H1 (cell line): Measurements from ENCODE around the gene BRD4. TPM values are rescaled to one million over a fixed set of nuclear protein-coding genes. Genes with fewer than 3 reads are reported as not detected.
A peak's percentile ranks its signal among the peaks of the same experiment; 100 is the strongest.

Experiments
- CTCF ChIA-PET: fragments of 300-600 bp; sonication (Branson Sonifier 250); formaldehyde crosslinking; loops from one replicate; lab custom pipeline; 2021; ENCODE audit not compliant: partially characterized antibody; lab: Charles Lee
- POLR2A ChIA-PET: fragments of 300-600 bp; sonication (Branson Sonifier 250); formaldehyde crosslinking; loops from one replicate; lab custom pipeline; 2021; ENCODE audit warnings: inconsistent platforms; ENCODE audit not compliant: partially characterized antibody; lab: Charles Lee
- DNase-seq, 2 experiments: peaks; one replicate each; pipeline versions ENCODE4 v3.0.0 to v3.0.0-alpha.2; 2010 to 2022; ENCODE audit warnings: low spot score in 2 of 2, low read depth in 1 of 2, mixed read lengths in 1 of 2
- FAIRE-seq: peaks from 2 replicates; lab custom pipeline; 2011; peaks lifted over from hg19 to GRCh38; lab: Jason Lieb, UNC
- H2AFZ ChIP-seq: 2 replicates; pipeline ENCODE4 v1.8.1; 2012; ENCODE audit warnings: low read length, inconsistent platforms
- H2AK5ac ChIP-seq: 2 replicates; pipeline ENCODE4 v1.6.1; 2013; ENCODE audit warnings: low read depth, low read length
- H2BK120ac ChIP-seq: replicated peaks from 2 replicates; pipeline ENCODE3; 2013; ENCODE audit warnings: low read depth, low read length, inconsistent platforms
- H2BK12ac ChIP-seq: 2 replicates; pipeline ENCODE4 v1.6.1; 2013; ENCODE audit warnings: low read depth, low read length
- H2BK15ac ChIP-seq: 2 replicates; pipeline ENCODE4 v1.6.1; 2013; ENCODE audit warnings: low read length
- H2BK20ac ChIP-seq: 2 replicates; pipeline ENCODE4 v1.6.1; 2013; ENCODE audit warnings: low read length
- H2BK5ac ChIP-seq: 2 replicates; pipeline ENCODE4 v1.6.1; 2013; ENCODE audit warnings: low read depth, low read length
- H3K14ac ChIP-seq: 2 replicates; pipeline ENCODE4 v1.6.1; 2013; ENCODE audit warnings: inconsistent platforms; ENCODE audit not compliant: insufficient read length
- H3K18ac ChIP-seq: 2 replicates; pipeline ENCODE4 v1.6.1; 2013; ENCODE audit warnings: low read length; ENCODE audit errors: extremely low read depth
- H3K23ac ChIP-seq: 2 replicates; pipeline ENCODE4 v1.6.1; 2013; ENCODE audit warnings: inconsistent platforms; ENCODE audit not compliant: insufficient read length
- H3K23me2 ChIP-seq: 2 replicates; pipeline ENCODE4 v1.6.1; 2013; ENCODE audit warnings: low read depth, low read length
- H3K27ac ChIP-seq: 2 replicates; pipeline ENCODE4 v1.6.1; 2011; ENCODE audit warnings: low read depth, low read length, inconsistent platforms
- H3K27me3 ChIP-seq, 4 experiments: replicated peaks in 1 of 4; 1 replicate in 1 of 4; 2 replicates in 3 of 4; pipeline versions ENCODE4 v1.6.1 to v1.8.1; 2011 to 2013; ENCODE audit warnings: low read length in 3 of 4, mild to moderate bottlenecking in 3 of 4, inconsistent platforms in 2 of 4, mixed read lengths in 2 of 4, moderate library complexity in 1 of 4; ENCODE audit not compliant: control insufficient read depth in 3 of 4, insufficient read depth in 3 of 4; ENCODE audit errors: extremely low read depth in 1 of 4
- H3K36me3 ChIP-seq, 4 experiments: 2 replicates each; pipeline versions ENCODE4 v1.6.1 to v1.8.1; 2011 to 2013; ENCODE audit warnings: mild to moderate bottlenecking in 4 of 4, low read length in 3 of 4, moderate library complexity in 2 of 4, control low read depth in 1 of 4, inconsistent platforms in 1 of 4; ENCODE audit not compliant: insufficient read depth in 4 of 4, control insufficient read depth in 2 of 4
- H3K4ac ChIP-seq: replicated peaks from 2 replicates; pipeline ENCODE3; 2013; ENCODE audit warnings: low read length, low read depth, mixed read lengths, inconsistent platforms; ENCODE audit not compliant: insufficient read length
- H3K4me1 ChIP-seq, 4 experiments: replicated peaks in 1 of 4; 1 replicate in 1 of 4; 2 replicates in 3 of 4; pipeline versions ENCODE4 v1.6.1 to v1.8.1; 2011 to 2013; ENCODE audit warnings: low read length in 3 of 4, inconsistent platforms in 2 of 4, mixed read lengths in 1 of 4; ENCODE audit not compliant: insufficient read depth in 4 of 4, control insufficient read depth in 3 of 4
- H3K4me2 ChIP-seq, 2 experiments: 2 replicates each; pipeline versions ENCODE4 v1.6.1 to v1.8.1; 2011 to 2013; ENCODE audit warnings: low read depth in 2 of 2, low read length in 2 of 2, control low read depth in 1 of 2, inconsistent platforms in 1 of 2, mild to moderate bottlenecking in 1 of 2; ENCODE audit not compliant: insufficient read depth in 1 of 2
- H3K4me3 ChIP-seq, 4 experiments: fragments of 200-600, 300-600 bp in 1 of 4; sonication (generic), shearing (Covaris generic), sonication (Bioruptor Twin) in 1 of 4; 2 replicates each; pipeline versions ENCODE4 v1.5.1 to v1.8.1; 2011 to 2016; ENCODE audit warnings: low read length in 4 of 4, low read depth in 3 of 4, control low read depth in 2 of 4, inconsistent platforms in 2 of 4, mild to moderate bottlenecking in 2 of 4, mixed read lengths in 1 of 4, moderate library complexity in 1 of 4; ENCODE audit not compliant: insufficient read depth in 2 of 4; ENCODE audit errors: extremely low read depth in 1 of 4
- H3K56ac ChIP-seq: replicated peaks from 2 replicates; pipeline ENCODE3; 2013; ENCODE audit warnings: low read depth, mild to moderate bottlenecking, mixed read lengths, low read length, inconsistent platforms; ENCODE audit not compliant: insufficient read length
- H3K79me1 ChIP-seq: 2 replicates; pipeline ENCODE4 v1.6.1; 2013; ENCODE audit warnings: low read depth, low read length, control low read depth
- H3K79me2 ChIP-seq, 2 experiments: 2 replicates each; pipeline versions ENCODE4 v1.6.1 to v1.8.1; 2012 to 2013; ENCODE audit warnings: low read length in 2 of 2, mild to moderate bottlenecking in 2 of 2, inconsistent platforms in 1 of 2; ENCODE audit not compliant: insufficient read depth in 2 of 2, control insufficient read depth in 1 of 2
- H3K9ac ChIP-seq, 4 experiments: replicated peaks in 1 of 4; 1 replicate in 1 of 4; 2 replicates in 3 of 4; pipeline versions ENCODE4 v1.6.1 to v1.8.1; 2011 to 2013; ENCODE audit warnings: low read depth in 3 of 4, low read length in 3 of 4, control low read depth in 2 of 4, mild to moderate bottlenecking in 2 of 4, moderate library complexity in 2 of 4, inconsistent platforms in 1 of 4; ENCODE audit errors: extremely low read depth in 1 of 4
- H3K9me3 ChIP-seq, 2 experiments: 2 replicates each; pipeline versions ENCODE4 v1.6.1 to v1.8.1; 2012 to 2013; ENCODE audit warnings: mild to moderate bottlenecking in 2 of 2, moderate library complexity in 2 of 2, control low read depth in 1 of 2, inconsistent platforms in 1 of 2, low read depth in 1 of 2, low read length in 1 of 2, mixed read lengths in 1 of 2; ENCODE audit not compliant: insufficient read depth in 2 of 2
- H4K20me1 ChIP-seq, 2 experiments: replicated peaks in 1 of 2; 2 replicates each; pipeline versions ENCODE3 to v1.8.1; 2011 to 2013; ENCODE audit warnings: inconsistent platforms in 2 of 2, low read length in 2 of 2, mild to moderate bottlenecking in 1 of 2; ENCODE audit not compliant: insufficient read depth in 2 of 2, control insufficient read depth in 1 of 2
- H4K5ac ChIP-seq: 2 replicates; pipeline ENCODE4 v1.6.1; 2013; ENCODE audit warnings: low read length, low read depth, mixed read lengths, inconsistent platforms; ENCODE audit not compliant: insufficient read length
- H4K8ac ChIP-seq: 2 replicates; pipeline ENCODE4 v1.8.0; 2013; ENCODE audit warnings: mild to moderate bottlenecking, moderate library complexity, low read length, inconsistent platforms; ENCODE audit not compliant: insufficient read depth; ENCODE audit errors: extremely low read depth
- H4K91ac ChIP-seq: replicated peaks from 2 replicates; pipeline ENCODE3; 2013; ENCODE audit warnings: low read length, mixed read lengths, inconsistent platforms; ENCODE audit not compliant: insufficient read length
- BCL11A ChIP-seq, 2 experiments: IDR thresholded peaks; one replicate each; pipeline ENCODE4 v1.6.1; 2011; ENCODE audit warnings: low read depth in 2 of 2, low read length in 2 of 2, mild to moderate bottlenecking in 2 of 2
- CBX5 ChIP-seq: fragments of 300-800, 300-1000 bp; sonication (generic); IDR thresholded peaks from 2 replicates; pipeline ENCODE4 v1.7.1; 2016; ENCODE audit warnings: antibody characterized with exemption, low read length, low read depth
- CEBPB ChIP-seq: IDR thresholded peaks from 2 replicates; pipeline ENCODE4 v1.6.1; 2012; ENCODE audit warnings: low read depth, low read length
- CHD2 ChIP-seq: IDR thresholded peaks from 2 replicates; pipeline ENCODE4 v1.6.1; 2012; ENCODE audit warnings: low read length, improper control_type of control experiment
- JUN ChIP-seq: IDR thresholded peaks from 2 replicates; pipeline ENCODE4 v1.6.1; 2011; ENCODE audit warnings: low read depth, mild to moderate bottlenecking, improper control_type of control experiment, low read length
- POLR2AphosphoS5 ChIP-seq: IDR thresholded peaks from 2 replicates; pipeline ENCODE4 v1.6.1; 2011; ENCODE audit warnings: low read depth, low read length
- RFX5 ChIP-seq: IDR thresholded peaks from 2 replicates; pipeline ENCODE4 v1.6.1; 2011; ENCODE audit warnings: low read depth, low read length, improper control_type of control experiment, borderline replicate concordance
- SIN3A ChIP-seq, 2 experiments: IDR thresholded peaks in 1 of 2; conservative IDR thresholded peaks in 1 of 2; 2 replicates each; pipeline ENCODE4 v1.6.1; 2011 to 2012; ENCODE audit warnings: low read length in 2 of 2, improper control_type of control experiment in 1 of 2, low read depth in 1 of 2, mild to moderate bottlenecking in 1 of 2
- TBP ChIP-seq: IDR thresholded peaks from 2 replicates; pipeline ENCODE4 v1.6.1; 2011; ENCODE audit warnings: low read depth, low read length, improper control_type of control experiment
- TEAD4 ChIP-seq: IDR thresholded peaks from 2 replicates; pipeline ENCODE4 v1.6.1; 2012; ENCODE audit warnings: low read depth, low read length, inconsistent platforms, mixed read lengths
- YY1 ChIP-seq: IDR thresholded peaks from 2 replicates; pipeline ENCODE4 v1.6.1; 2011; ENCODE audit warnings: low read depth, mild to moderate bottlenecking, low read length
- WGBS, 2 experiments: shearing (Covaris generic) in 1 of 2; methylation state at CpG; one replicate each; pipeline versions ENCODE4 v1.1.6 to v1.1.7; 2013 to 2015; ENCODE audit warnings: low lambda C conversion rate in 2 of 2, mixed read lengths in 2 of 2, inconsistent platforms in 1 of 2, low coverage in 1 of 2, missing lambda C conversion rate in 1 of 2; ENCODE audit not compliant: insufficient replicate concordance in 2 of 2, insufficient coverage in 1 of 2, insufficient read length in 1 of 2; ENCODE audit errors: extremely low coverage in 1 of 2, missing lambda C conversion rate in 1 of 2; 5-methylcytosine and 5-hydroxymethylcytosine counted together
- polyA plus RNA-seq, 7 experiments: library from polyadenylated mRNA; depleted of rRNA in 3 of 7; stranded (reverse) in 5 of 7; unstranded in 2 of 7; fragments of >200 nt in 5 of 7; fragments of 200-250 nt in 2 of 7; gene quantifications; 1 replicate in 5 of 7; 2 replicates in 1 of 7; 4 replicates in 1 of 7; pipeline versions ENCODE4 v1.2.1 to v1.2.3, GENCODE V29; 2011 to 2013; ENCODE audit warnings: missing spikeins in 2 of 7, mixed read lengths in 2 of 7
- total RNA-seq: library from RNA; stranded (reverse); fragmentation: NEBNext Ultra II Directional; extraction: Animal tissue kit (Norgen Biotek cat#: 25700); gene quantifications from 2 replicates; pipeline ENCODE4 v1.2.1, GENCODE V29; 2021
- TF ChIP-seq, protein P1 (sequence below): IDR thresholded peaks from 2 replicates; pipeline ENCODE4 v1.6.1; 2012; ENCODE audit warnings: inconsistent platforms

The BRD4 gene
- total and polyA plus RNA-seq, 2 of the 8 experiments (the other 6 are each of a cell fraction or from before 2014, with no cell fraction given), result 14.1 to 146 TPM

GRCh38 chr19:15197275-15197941 lies 134.9 kb downstream of the BRD4 start:
- Histone ChIP-seq H3K4me2 (peak overlapping the region; percentile 7 to 26; a peak in 2 of 4 replicates), H3K56ac (no peak overlapping the region), H2AK5ac (no peak overlapping the region), H3K9me3 (no peaks in the 10 kb centered on the region), H3K27me3 (peaks cover 0 to 2% (median 0%) of the 10 kb centered on the region in 4 experiments; a peak in 1 of 7 replicates), H2BK12ac (no peak overlapping the region), H4K20me1 (peaks cover 4 to 26% of the 10 kb centered on the region in 2 experiments), H3K27ac (no peak overlapping the region), H3K4me3 (no peak overlapping the region), H3K9ac (no peak overlapping the region), H3K36me3 (peaks cover 4 to 31% (median 12%) of the 10 kb centered on the region in 4 experiments; a peak in 6 of 8 replicates), H3K79me1 (peaks cover 14% of the 10 kb centered on the region), H4K5ac (no peak overlapping the region), H3K4me1 (peaks cover 4 to 17% (median 10%) of the 10 kb centered on the region in 4 experiments), H3K18ac (no peak overlapping the region), H3K4ac (no peak overlapping the region), H2BK120ac (no peak overlapping the region), H2BK20ac (no peak overlapping the region), H2BK15ac (peak overlapping the region; percentile 1; the same call in 1 of the 2 replicates), H2AFZ (no peak overlapping the region), H3K23ac (no peak overlapping the region), H3K79me2 (peaks cover 6 to 41% of the 10 kb centered on the region in 2 experiments; a peak in 3 of 4 replicates), H3K23me2 (peaks cover 12% of the 10 kb centered on the region), H2BK5ac (peak overlapping the region; percentile 20; the same call in 1 of the 2 replicates), H4K91ac (no peak overlapping the region), H3K14ac (no peak overlapping the region), H4K8ac (no peak overlapping the region; the same call in 1 of the 2 replicates)
- CTCF ChIA-PET, result interaction anchor here (0.6 to 2.2 kb wide), 10 partner anchors 10 to 647 kb away, joined by 3 to 9 read pairs (median 3); no protein-coding TSS in a partner anchor
- DNase-seq (no peak), FAIRE-seq (no peak)
- POLR2A ChIA-PET, result interaction anchor here (0.5 to 7.1 kb wide), 9 partner anchors 10 to 222 kb away, joined by 3 to 58 read pairs (median 3); partner anchors contain the start of gene EPHX3
- WGBS, 2 experiments, result 75% methylated on average over 6 of the region's 14 CpGs; no CpG with 5 or more reads in 1 of the 2 experiments
- TF ChIP-seq TEAD4, result no peak
- TF ChIP-seq CEBPB, result no peak
- TF ChIP-seq, protein P1, sequence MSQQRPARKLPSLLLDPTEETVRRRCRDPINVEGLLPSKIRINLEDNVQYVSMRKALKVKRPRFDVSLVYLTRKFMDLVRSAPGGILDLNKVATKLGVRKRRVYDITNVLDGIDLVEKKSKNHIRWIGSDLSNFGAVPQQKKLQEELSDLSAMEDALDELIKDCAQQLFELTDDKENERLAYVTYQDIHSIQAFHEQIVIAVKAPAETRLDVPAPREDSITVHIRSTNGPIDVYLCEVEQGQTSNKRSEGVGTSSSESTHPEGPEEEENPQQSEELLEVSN, result no peak
- TF ChIP-seq CHD2, result no peak
- TF ChIP-seq BCL11A (IDR thresholded peaks at IDR 0.05; ENCODE audit: low read depth in 2 of 2, low read length in 2 of 2), result no peak
- no peak for TF ChIP-seq RFX5
- no peak for TF ChIP-seq SIN3A (conservative IDR thresholded peaks at IDR 0.05 in 1 of 2, IDR thresholded peaks at IDR 0.05 in 1 of 2; ENCODE audit: low read depth in 1 of 2, low read length in 2 of 2)
- TF ChIP-seq POLR2AphosphoS5, result no peak
- no peak for TF ChIP-seq JUN
- TF ChIP-seq YY1, result no peak
- no peak for TF ChIP-seq TBP
- TF ChIP-seq CBX5, result no peak
